ENCODE data around the gene CHN1. TPM values are rescaled to one million over a fixed set of nuclear protein-coding genes. Genes with fewer than 3 reads are reported as not detected.

CHN1 gene
- total RNA-seq, 2 experiments from 2014 or later = 0.11 to 0.50 TPM

- ChIA-PET CTCF (no interaction called here), POLR2A (no interaction called here)
- H3K9me3 Mint-ChIP-seq (ENCODE audit: insufficient read depth) = no peaks in the 10 kb centered on the region
- peaks cover 55% of the 10 kb centered on the region for H3K27me3 Mint-ChIP-seq (ENCODE audit: low read depth)
- H3K4me1 Mint-ChIP-seq (ENCODE audit: low read depth) = peaks cover 10% of the 10 kb centered on the region
- no peaks in the 10 kb centered on the region for H3K36me3 Mint-ChIP-seq (ENCODE audit: low read depth)
- H3K27ac Mint-ChIP-seq = no peak overlapping the region
- ATAC-seq (no peak), DNase-seq (no peak)
- no peak overlapping the region for H3K4me3 Mint-ChIP-seq
These were observed 3.8 kb upstream of the CHN1 start for GRCh38 chr2:175008801-175009495.

- Mint-ChIP-seq H3K4me1 (ENCODE audit: low read depth) (peaks cover 11% of the 10 kb centered on the region), H3K27me3 (ENCODE audit: low read depth) (peaks cover 58% of the 10 kb centered on the region), H3K36me3 (ENCODE audit: low read depth) (no peaks in the 10 kb centered on the region), H3K4me3 (no peak overlapping the region), H3K9me3 (ENCODE audit: insufficient read depth) (no peaks in the 10 kb centered on the region), H3K27ac (no peak overlapping the region)
- no peak for ATAC-seq
- ChIA-PET POLR2A (no interaction called here), CTCF (interaction anchor here (3.2 kb wide), 1 partner anchor 259 kb away, joined by 11 read pairs; no protein-coding TSS in a partner anchor)
- DNase-seq = no peak
These were observed 2.8 kb upstream of the CHN1 start for GRCh38 chr2:175008009-175008408.

GRCh38 chr2:175007510-175007909 is 2.3 kb upstream of the CHN1 start:
- H3K4me1 Mint-ChIP-seq (ENCODE audit: low read depth) = peaks cover 10% of the 10 kb centered on the region
- ChIA-PET POLR2A (no interaction called here), CTCF (interaction anchor here (1.2 to 3.2 kb wide), 2 partner anchors 23 to 258 kb away, joined by 3 to 11 read pairs; no protein-coding TSS in a partner anchor)
- DNase-seq (no peak), ATAC-seq (no peak)
- no peaks in the 10 kb centered on the region for H3K9me3 Mint-ChIP-seq (ENCODE audit: insufficient read depth)
- H3K36me3 Mint-ChIP-seq (ENCODE audit: low read depth) = no peaks in the 10 kb centered on the region
- H3K4me3 Mint-ChIP-seq = no peak overlapping the region
- H3K27ac Mint-ChIP-seq = no peak overlapping the region
- H3K27me3 Mint-ChIP-seq (ENCODE audit: low read depth) = peaks cover 62% of the 10 kb centered on the region

- H3K4me1 Mint-ChIP-seq (ENCODE audit: low read depth) = peaks cover 9% of the 10 kb centered on the region
- no peaks in the 10 kb centered on the region for H3K36me3 Mint-ChIP-seq (ENCODE audit: low read depth)
- ATAC-seq (no peak), DNase-seq (no peak)
- ChIA-PET POLR2A (no interaction called here), CTCF (interaction anchor here (0.9 to 3.2 kb wide), 4 partner anchors 24 to 307 kb away, joined by 3 to 11 read pairs (median 4); no protein-coding TSS in a partner anchor)
- H3K4me3 Mint-ChIP-seq = peak overlapping the region; percentile 60
- peaks cover 59% of the 10 kb centered on the region for H3K27me3 Mint-ChIP-seq (ENCODE audit: low read depth)
- no peak overlapping the region for H3K27ac Mint-ChIP-seq
- no peaks in the 10 kb centered on the region for H3K9me3 Mint-ChIP-seq (ENCODE audit: insufficient read depth)
These were observed 1.1 kb upstream of the CHN1 start for GRCh38 chr2:175006281-175006680.

- peaks cover 61% of the 10 kb centered on the region for H3K27me3 Mint-ChIP-seq (ENCODE audit: low read depth)
- CTCF ChIA-PET = interaction anchor here (0.9 to 3.2 kb wide), 5 partner anchors 246 to 313 kb away, joined by 3 to 11 read pairs (median 4); no protein-coding TSS in a partner anchor
- POLR2A ChIA-PET = no interaction called here
These were observed 618 bp upstream of the CHN1 start for GRCh38 chr2:175005733-175006264.

GRCh38 chr2:175004730-175004979 is 526 bp downstream of the CHN1 start:
- DNase-seq (no peak), ATAC-seq (peak; percentile 63)
- ChIA-PET CTCF (interaction anchor here (1.8 kb wide), 1 partner anchor 306 kb away, joined by 4 read pairs; no protein-coding TSS in a partner anchor), POLR2A (no interaction called here)
- no peak overlapping the region for H3K27ac Mint-ChIP-seq
- no peaks in the 10 kb centered on the region for H3K9me3 Mint-ChIP-seq (ENCODE audit: insufficient read depth)
- H3K27me3 Mint-ChIP-seq (ENCODE audit: low read depth) = peaks cover 58% of the 10 kb centered on the region
- peak overlapping the region; percentile 74 for H3K4me3 Mint-ChIP-seq
- H3K4me1 Mint-ChIP-seq (ENCODE audit: low read depth) = peaks cover 9% of the 10 kb centered on the region
- H3K36me3 Mint-ChIP-seq (ENCODE audit: low read depth) = no peaks in the 10 kb centered on the region

More at GRCh38 chr2:175005733-175006264, 618 bp upstream of the CHN1 start:
- Mint-ChIP-seq H3K36me3 (ENCODE audit: low read depth) (no peaks in the 10 kb centered on the region), H3K4me1 (ENCODE audit: low read depth) (peaks cover 9% of the 10 kb centered on the region), H3K9me3 (ENCODE audit: insufficient read depth) (no peaks in the 10 kb centered on the region), H3K27ac (no peak overlapping the region), H3K4me3 (peak overlapping the region; percentile 60)
- no peak for ATAC-seq
- DNase-seq = no peak

- POLR2A ChIA-PET = interaction anchor here (0.6 kb wide), 1 partner anchor 311 kb away, joined by 3 read pairs; no protein-coding TSS in a partner anchor
- no peaks in the 10 kb centered on the region for H3K36me3 Mint-ChIP-seq (ENCODE audit: low read depth)
- no peaks in the 10 kb centered on the region for H3K9me3 Mint-ChIP-seq (ENCODE audit: insufficient read depth)
These were observed 1.1 kb downstream of the CHN1 start for GRCh38 chr2:175003875-175004729.

GRCh38 chr2:175002547-175003274 is 2.5 kb downstream of the CHN1 start:
- Mint-ChIP-seq H3K9me3 (ENCODE audit: insufficient read depth) (no peaks in the 10 kb centered on the region), H3K36me3 (ENCODE audit: low read depth) (no peaks in the 10 kb centered on the region), H3K4me3 (no peak overlapping the region), H3K27ac (no peak overlapping the region), H3K4me1 (ENCODE audit: low read depth) (peaks cover 9% of the 10 kb centered on the region), H3K27me3 (ENCODE audit: low read depth) (peaks cover 52% of the 10 kb centered on the region)
- ChIA-PET POLR2A (interaction anchor here (0.8 kb wide), 1 partner anchor 192 kb away, joined by 4 read pairs; no protein-coding TSS in a partner anchor), CTCF (interaction anchor here (0.7 to 3.6 kb wide), 3 partner anchors 12 to 303 kb away, joined by 3 to 18 read pairs (median 4); no protein-coding TSS in a partner anchor)
- ATAC-seq = no peak
- no peak for DNase-seq

More at GRCh38 chr2:175003875-175004729, 1.1 kb downstream of the CHN1 start:
- Mint-ChIP-seq H3K4me3 (peak overlapping the region; percentile 74), H3K27ac (no peak overlapping the region), H3K4me1 (ENCODE audit: low read depth) (peaks cover 9% of the 10 kb centered on the region), H3K27me3 (ENCODE audit: low read depth) (peaks cover 58% of the 10 kb centered on the region)
- CTCF ChIA-PET = interaction anchor here (1.0 to 3.6 kb wide), 5 partner anchors 13 to 305 kb away, joined by 3 to 18 read pairs (median 4); no protein-coding TSS in a partner anchor
- ATAC-seq = no peak
- no peak for DNase-seq

GRCh38 chr2:175001566-175001965 is 3.6 kb downstream of the CHN1 start:
- CTCF ChIA-PET = interaction anchor here (1.1 to 3.6 kb wide), 2 partner anchors 11 to 230 kb away, joined by 4 to 18 read pairs; no protein-coding TSS in a partner anchor
- Mint-ChIP-seq H3K27me3 (ENCODE audit: low read depth) (peaks cover 43% of the 10 kb centered on the region), H3K4me3 (no peak overlapping the region), H3K36me3 (ENCODE audit: low read depth) (no peaks in the 10 kb centered on the region), H3K27ac (no peak overlapping the region), H3K9me3 (ENCODE audit: insufficient read depth) (no peaks in the 10 kb centered on the region), H3K4me1 (ENCODE audit: low read depth) (peaks cover 9% of the 10 kb centered on the region)
- DNase-seq = no peak
- no peak for ATAC-seq
- POLR2A ChIA-PET = no interaction called here

- CTCF ChIA-PET = interaction anchor here (1.1 to 1.6 kb wide), 3 partner anchors 12 to 300 kb away, joined by 3 to 4 read pairs (median 4); no protein-coding TSS in a partner anchor
- H3K36me3 Mint-ChIP-seq (ENCODE audit: low read depth) = no peaks in the 10 kb centered on the region
- H3K4me1 Mint-ChIP-seq (ENCODE audit: low read depth) = no peaks in the 10 kb centered on the region
- POLR2A ChIA-PET = no interaction called here
- H3K27ac Mint-ChIP-seq = no peak overlapping the region
- ATAC-seq (no peak), DNase-seq (no peak)
- peaks cover 18% of the 10 kb centered on the region for H3K27me3 Mint-ChIP-seq (ENCODE audit: low read depth)
- no peaks in the 10 kb centered on the region for H3K9me3 Mint-ChIP-seq (ENCODE audit: insufficient read depth)
- H3K4me3 Mint-ChIP-seq = no peak overlapping the region
These were observed 8.1 kb downstream of the CHN1 start for GRCh38 chr2:174997110-174997509.

GRCh38 chr2:174996622-174997021 is 8.6 kb downstream of the CHN1 start:
- no peaks in the 10 kb centered on the region for H3K9me3 Mint-ChIP-seq (ENCODE audit: insufficient read depth)
- ChIA-PET POLR2A (no interaction called here), CTCF (interaction anchor here (1.1 to 1.6 kb wide), 3 partner anchors 12 to 299 kb away, joined by 3 to 4 read pairs (median 4); no protein-coding TSS in a partner anchor)
- ATAC-seq = no peak
- peaks cover 14% of the 10 kb centered on the region for H3K27me3 Mint-ChIP-seq (ENCODE audit: low read depth)
- no peaks in the 10 kb centered on the region for H3K4me1 Mint-ChIP-seq (ENCODE audit: low read depth)
- no peak overlapping the region for H3K27ac Mint-ChIP-seq
- no peak for DNase-seq
- no peak overlapping the region for H3K4me3 Mint-ChIP-seq
- no peaks in the 10 kb centered on the region for H3K36me3 Mint-ChIP-seq (ENCODE audit: low read depth)

Data from activated CD8-positive, alpha-beta T cell treated with anti-CD3 and anti-CD28 coated beads, Interleukin-2, amount 10 ng/mL, durations not matched to agents 7 days and 5 days (primary cell).